Measurements from ENCODE around the gene ZNF99.
"Not testable (repeated sequence)": the region's sequence is repeated elsewhere in the genome, so short reads cannot be mapped to it uniquely, and the experiment has no call there.

GRCh38 chr19:22702661-22703060, 81.3 kb downstream of the ZNF99 start:
- TF ChIP-seq CTCF (conservative IDR thresholded peaks at IDR 0.05; ENCODE audit: low read depth in 2 of 2); JUNB (IDR thresholded peaks at IDR 0.05; ENCODE audit: unreplicated experiment); REST (IDR thresholded peaks at IDR 0.05; ENCODE audit: unreplicated experiment): not testable (repeated sequence)

Data from GM23338 (cell line).